GM19467 (cell line): ENCODE measurements around the gene NDUFB3.

ENCODE experiments used
- ATAC-seq: cut with Tn5 transposase; IDR thresholded peaks from one replicate; pipeline ENCODE4 v1.9.1; 2021; ENCODE audit warnings: mild to moderate bottlenecking, moderate library complexity; ENCODE audit not compliant: unreplicated experiment

Gene NDUFB3

GRCh38 chr2:201127570-201127969, 55.8 kb downstream of the NDUFB3 start:
- no peak for ATAC-seq

GRCh38 chr2:201128033-201128432, 56.2 kb downstream of the NDUFB3 start:
- no peak for ATAC-seq

GRCh38 chr2:201128933-201129505, 57.2 kb downstream of the NDUFB3 start:
- ATAC-seq = no peak

DNA sequence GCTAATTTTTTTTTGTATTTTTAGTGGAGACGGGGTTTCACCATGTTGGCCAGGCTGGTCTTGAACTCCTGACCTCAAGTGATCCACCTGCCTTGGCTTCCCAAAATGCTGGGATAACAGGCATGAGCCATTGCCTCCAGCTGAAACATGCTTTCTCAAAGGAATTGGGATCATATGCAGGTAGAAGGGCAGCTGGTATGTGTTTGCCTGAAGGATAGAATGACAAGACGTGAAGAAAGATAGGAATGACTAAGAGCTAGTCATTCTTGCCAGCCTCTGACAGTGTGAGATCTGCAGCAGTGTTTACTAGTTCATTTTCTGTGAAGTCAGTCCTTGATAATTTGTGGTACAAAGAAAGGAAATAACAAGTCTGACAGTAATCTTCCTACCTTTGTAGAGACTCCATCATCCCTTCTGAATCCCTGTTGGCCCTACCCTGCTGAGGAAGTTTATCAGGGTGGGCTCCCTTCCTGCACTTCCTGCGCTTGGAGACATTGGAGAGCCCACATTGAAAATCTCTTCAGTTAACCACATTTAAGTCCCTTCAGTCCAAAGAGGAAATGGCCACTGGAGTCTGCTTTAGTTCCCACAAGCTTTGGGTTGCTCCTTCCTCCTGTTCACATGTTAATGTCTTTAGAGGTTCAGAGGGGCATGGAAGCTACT, 58.9 kb downstream of the NDUFB3 start:
- ATAC-seq = no peak

- ATAC-seq = no peak
These were observed 60.7 kb downstream of the NDUFB3 start for GRCh38 chr2:201132518-201132917.
